ENCODE data around the gene DNAI1.
A peak's percentile ranks its signal among the peaks of the same experiment; 100 is the strongest.

Gene DNAI1

GRCh38 chr9:34514401-34514800, 55.8 kb downstream of the DNAI1 start:
- DNase-seq (ENCODE audit: low read depth), result no peak
- TF ChIP-seq CTCF (IDR thresholded peaks at IDR 0.05; ENCODE audit: low read depth, low read length, missing control alignments), result no peak
- no peak overlapping the region for H3K4me3 ChIP-seq (ENCODE audit: low read depth, low read length)

GRCh38 chr9:34514816-34515215, 56.2 kb downstream of the DNAI1 start:
- no peak for TF ChIP-seq CTCF (IDR thresholded peaks at IDR 0.05; ENCODE audit: low read depth, low read length, missing control alignments)
- no peak for DNase-seq (ENCODE audit: low read depth)
- H3K4me3 ChIP-seq (ENCODE audit: low read depth, low read length), result no peak overlapping the region

GRCh38 chr9:34515959-34516358, 57.4 kb downstream of the DNAI1 start:
- no peak overlapping the region for H3K4me3 ChIP-seq (ENCODE audit: low read depth, low read length)
- no peak for DNase-seq (ENCODE audit: low read depth)
- TF ChIP-seq CTCF (IDR thresholded peaks at IDR 0.05; ENCODE audit: low read depth, low read length, missing control alignments), result no peak

- no peak for DNase-seq (ENCODE audit: low read depth)
- no peak for TF ChIP-seq CTCF (IDR thresholded peaks at IDR 0.05; ENCODE audit: low read depth, low read length, missing control alignments)
These were observed 58.6 kb downstream of the DNAI1 start for GRCh38 chr9:34517185-34517584.

GRCh38 chr9:34518110-34518616, 59.6 kb downstream of the DNAI1 start:
- no peak for TF ChIP-seq CTCF (IDR thresholded peaks at IDR 0.05; ENCODE audit: low read depth, low read length, missing control alignments)
- DNase-seq (ENCODE audit: low read depth), result no peak
- no peak overlapping the region for H3K4me3 ChIP-seq (ENCODE audit: low read depth, low read length)

More at GRCh38 chr9:34517185-34517584, 58.6 kb downstream of the DNAI1 start:
- H3K4me3 ChIP-seq (ENCODE audit: low read depth, low read length), result no peak overlapping the region

- TF ChIP-seq CTCF (IDR thresholded peaks at IDR 0.05; ENCODE audit: low read depth, low read length, missing control alignments), result no peak
- no peak overlapping the region for H3K4me3 ChIP-seq (ENCODE audit: low read depth, low read length)
- DNase-seq (ENCODE audit: low read depth), result no peak
These were observed 60.3 kb downstream of the DNAI1 start for GRCh38 chr9:34518896-34519295.

GRCh38 chr9:34519321-34520020, 60.9 kb downstream of the DNAI1 start:
- H3K4me3 ChIP-seq (ENCODE audit: low read depth, low read length), result no peak overlapping the region
- DNase-seq (ENCODE audit: low read depth), result no peak
- TF ChIP-seq CTCF (IDR thresholded peaks at IDR 0.05; ENCODE audit: low read depth, low read length, missing control alignments), result peak; percentile 27
